Osteocyte (in vitro differentiated cells): Measurements from ENCODE around the gene HIBCH. TPM values are rescaled to one million over a fixed set of nuclear protein-coding genes. Genes with fewer than 3 reads are reported as not detected.
"Not testable (repeated sequence)": the region's sequence is repeated elsewhere in the genome, so short reads cannot be mapped to it uniquely, and the experiment has no call there.

Experiments
- DNase-seq: peaks from one replicate; pipeline ENCODE4 v3.0.0; 2021; ENCODE audit warnings: mixed read lengths; ENCODE audit not compliant: unreplicated experiment; ENCODE audit errors: extremely low spot score
- H3K27ac Mint-ChIP-seq: one replicate; pipeline ENCODE4 v1.8.0; 2021; ENCODE audit warnings: mild to moderate bottlenecking, mixed read lengths; ENCODE audit not compliant: unreplicated experiment
- H3K27me3 Mint-ChIP-seq: one replicate; pipeline ENCODE4 v1.8.0; 2021; ENCODE audit warnings: mixed read lengths; ENCODE audit not compliant: unreplicated experiment
- H3K36me3 Mint-ChIP-seq: one replicate; pipeline ENCODE4 v1.8.0; 2021; ENCODE audit warnings: mixed read lengths; ENCODE audit not compliant: unreplicated experiment
- H3K4me1 Mint-ChIP-seq: one replicate; pipeline ENCODE4 v1.8.0; 2021; ENCODE audit warnings: mixed read lengths; ENCODE audit not compliant: unreplicated experiment
- H3K4me3 Mint-ChIP-seq: one replicate; pipeline ENCODE4 v1.8.0; 2021; ENCODE audit warnings: mild to moderate bottlenecking, moderate library complexity, mixed read lengths; ENCODE audit not compliant: unreplicated experiment
- H3K9me3 Mint-ChIP-seq: one replicate; pipeline ENCODE4 v1.8.0; 2021; ENCODE audit warnings: mixed read lengths; ENCODE audit not compliant: unreplicated experiment
- total RNA-seq: library from RNA; stranded (reverse); gene quantifications from 2 replicates; pipeline ENCODE4 v1.2.1, GENCODE V29; 2021
- TF ChIP-seq, protein P1 (sequence below): fragments of 200-600 bp; sonication (generic); IDR thresholded peaks from 2 replicates; pipeline ENCODE4 v1.5.0; 2021; ENCODE audit warnings: antibody characterized with exemption, mild to moderate bottlenecking, moderate library complexity

HIBCH gene
- total RNA-seq, 1 donor from 2014 or later: 28.4 TPM

DNA sequence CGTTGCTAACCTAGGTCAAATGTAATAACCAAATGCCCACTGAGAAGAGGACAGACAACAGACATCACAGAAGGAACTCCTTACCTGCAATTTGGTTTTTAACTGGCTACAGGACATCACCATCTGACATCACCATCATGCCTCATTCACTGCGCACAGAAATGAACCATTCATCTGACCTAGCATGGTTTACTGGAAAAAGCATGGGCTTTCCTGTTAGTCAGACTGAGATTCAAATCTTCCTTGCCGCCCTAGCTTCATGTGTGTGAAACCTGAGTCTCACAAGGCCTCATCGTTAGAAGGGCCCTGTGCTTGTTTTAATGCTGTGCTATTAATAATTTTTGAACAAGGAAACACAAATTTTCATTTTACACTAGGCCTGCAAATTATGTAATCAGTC, 1.1 kb upstream of the HIBCH start:
- peak overlapping the region; percentile 94 for H3K4me3 Mint-ChIP-seq
- H3K27me3 Mint-ChIP-seq: peaks cover 6% of the 10 kb centered on the region
- no peaks in the 10 kb centered on the region for H3K36me3 Mint-ChIP-seq
- DNase-seq: no peak
- H3K27ac Mint-ChIP-seq: peak overlapping the region; percentile 96
- TF ChIP-seq, protein P1, sequence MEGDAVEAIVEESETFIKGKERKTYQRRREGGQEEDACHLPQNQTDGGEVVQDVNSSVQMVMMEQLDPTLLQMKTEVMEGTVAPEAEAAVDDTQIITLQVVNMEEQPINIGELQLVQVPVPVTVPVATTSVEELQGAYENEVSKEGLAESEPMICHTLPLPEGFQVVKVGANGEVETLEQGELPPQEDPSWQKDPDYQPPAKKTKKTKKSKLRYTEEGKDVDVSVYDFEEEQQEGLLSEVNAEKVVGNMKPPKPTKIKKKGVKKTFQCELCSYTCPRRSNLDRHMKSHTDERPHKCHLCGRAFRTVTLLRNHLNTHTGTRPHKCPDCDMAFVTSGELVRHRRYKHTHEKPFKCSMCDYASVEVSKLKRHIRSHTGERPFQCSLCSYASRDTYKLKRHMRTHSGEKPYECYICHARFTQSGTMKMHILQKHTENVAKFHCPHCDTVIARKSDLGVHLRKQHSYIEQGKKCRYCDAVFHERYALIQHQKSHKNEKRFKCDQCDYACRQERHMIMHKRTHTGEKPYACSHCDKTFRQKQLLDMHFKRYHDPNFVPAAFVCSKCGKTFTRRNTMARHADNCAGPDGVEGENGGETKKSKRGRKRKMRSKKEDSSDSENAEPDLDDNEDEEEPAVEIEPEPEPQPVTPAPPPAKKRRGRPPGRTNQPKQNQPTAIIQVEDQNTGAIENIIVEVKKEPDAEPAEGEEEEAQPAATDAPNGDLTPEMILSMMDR: no peak
- H3K4me1 Mint-ChIP-seq: peaks cover 28% of the 10 kb centered on the region
- H3K9me3 Mint-ChIP-seq: no peaks in the 10 kb centered on the region

DNA sequence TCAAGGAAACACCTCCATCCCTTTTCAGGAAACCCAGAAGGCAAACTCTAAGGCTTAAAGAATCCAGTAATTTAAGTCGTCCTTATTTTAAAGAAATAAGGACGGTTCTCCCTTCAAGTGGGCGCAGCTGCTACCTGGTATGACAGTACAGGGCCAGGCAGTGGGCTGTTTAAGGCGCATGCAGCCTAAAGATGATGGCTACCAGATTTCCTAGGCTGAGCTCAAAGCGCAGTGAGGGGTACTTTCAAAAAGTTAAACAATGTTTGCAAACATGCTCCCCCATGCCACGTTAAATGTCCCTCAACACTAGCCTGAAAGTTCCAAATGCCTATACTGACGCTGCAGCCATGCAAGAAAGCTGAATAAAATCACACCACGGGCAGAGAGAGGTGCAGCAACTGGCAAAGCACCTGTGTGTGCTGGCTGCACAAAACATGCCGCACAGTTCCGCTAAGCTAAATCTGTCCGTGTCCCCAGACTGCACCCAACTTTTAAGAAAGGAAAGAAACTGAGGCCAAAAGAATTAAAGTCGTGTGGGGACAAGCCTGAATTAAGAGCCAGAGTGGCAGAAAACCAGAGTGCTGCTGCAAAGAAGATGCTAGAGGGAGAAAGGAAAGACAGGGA, 583 bp downstream of the HIBCH start:
- peak overlapping the region; percentile 96 for H3K27ac Mint-ChIP-seq
- no peaks in the 10 kb centered on the region for H3K9me3 Mint-ChIP-seq
- no peak for DNase-seq
- H3K36me3 Mint-ChIP-seq: peaks cover 4% of the 10 kb centered on the region
- H3K4me1 Mint-ChIP-seq: peaks cover 38% of the 10 kb centered on the region
- peaks cover 2% of the 10 kb centered on the region for H3K27me3 Mint-ChIP-seq
- TF ChIP-seq, protein P1: no peak
- peak overlapping the region; percentile 94 for H3K4me3 Mint-ChIP-seq

DNA sequence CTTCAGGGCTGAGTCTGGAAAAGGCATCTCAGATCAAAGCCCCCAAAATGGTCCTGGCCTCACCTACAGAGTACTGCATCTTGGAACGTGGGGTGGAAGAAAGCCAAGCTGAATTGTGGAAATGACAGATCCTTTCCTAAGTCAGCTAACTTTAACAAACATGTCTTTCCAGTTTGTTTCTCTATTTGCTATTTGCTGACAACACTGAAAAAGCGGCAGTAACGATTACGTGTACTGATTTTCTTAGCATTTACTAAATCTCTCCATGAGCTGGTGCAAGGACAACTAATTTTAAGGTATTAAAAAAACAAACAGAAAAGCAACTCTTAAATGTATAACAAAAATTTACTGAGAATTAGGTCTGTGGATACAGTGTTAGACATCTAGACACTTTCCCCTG, 1.1 kb downstream of the HIBCH start:
- peak overlapping the region; percentile 96 for H3K27ac Mint-ChIP-seq
- H3K4me3 Mint-ChIP-seq: peak overlapping the region; percentile 94
- H3K36me3 Mint-ChIP-seq: peaks cover 4% of the 10 kb centered on the region
- TF ChIP-seq, protein P1: no peak
- no peaks in the 10 kb centered on the region for H3K9me3 Mint-ChIP-seq
- DNase-seq: no peak
- peaks cover under 1% of the 10 kb centered on the region for H3K27me3 Mint-ChIP-seq
- peaks cover 38% of the 10 kb centered on the region for H3K4me1 Mint-ChIP-seq

DNA sequence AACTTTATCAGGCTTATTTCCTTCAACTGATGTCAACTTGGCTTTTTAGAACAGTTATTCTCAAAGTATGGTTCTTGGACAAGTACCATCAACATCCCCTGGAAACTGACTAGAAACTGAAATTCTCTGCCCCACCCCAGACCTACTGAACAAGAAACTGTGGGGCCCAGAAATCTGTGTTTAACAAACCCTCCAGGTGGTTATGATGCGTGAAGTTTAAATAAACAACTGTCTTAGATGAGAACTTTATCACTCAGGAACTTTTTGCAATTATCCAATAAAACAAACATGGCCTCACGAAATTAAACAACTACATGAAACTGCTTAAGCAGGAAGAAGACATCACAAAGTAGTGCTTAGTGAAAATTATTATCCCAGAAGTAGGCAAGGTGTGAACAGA, 4.4 kb downstream of the HIBCH start:
- no peak overlapping the region for H3K4me3 Mint-ChIP-seq
- H3K9me3 Mint-ChIP-seq: no peaks in the 10 kb centered on the region
- H3K27me3 Mint-ChIP-seq: no peaks in the 10 kb centered on the region
- H3K4me1 Mint-ChIP-seq: peaks cover 35% of the 10 kb centered on the region
- H3K27ac Mint-ChIP-seq: peak overlapping the region; percentile 3
- DNase-seq: no peak
- TF ChIP-seq, protein P1: no peak
- H3K36me3 Mint-ChIP-seq: peaks cover 5% of the 10 kb centered on the region

DNA sequence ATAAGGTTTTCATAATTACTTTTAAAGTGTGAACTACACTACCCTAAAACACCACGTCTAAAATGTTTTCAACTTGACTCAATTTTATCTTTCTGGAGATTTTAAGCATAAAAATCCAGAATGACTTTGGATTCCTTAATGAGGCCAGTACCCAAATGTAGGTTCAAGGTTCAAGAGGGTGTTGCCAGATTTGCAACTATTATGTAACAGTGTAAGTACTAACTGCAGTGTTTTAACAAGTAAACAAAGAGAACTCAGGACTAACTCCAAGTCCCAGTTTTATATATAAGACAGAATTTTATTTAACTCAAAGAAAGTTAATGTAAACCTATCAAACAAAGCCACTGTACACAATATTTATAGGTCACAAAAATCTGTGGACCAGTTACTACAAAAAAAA, 5.7 kb downstream of the HIBCH start:
- DNase-seq: no peak
- H3K9me3 Mint-ChIP-seq: no peaks in the 10 kb centered on the region
- H3K4me1 Mint-ChIP-seq: peaks cover 29% of the 10 kb centered on the region
- TF ChIP-seq, protein P1: no peak
- no peak overlapping the region for H3K4me3 Mint-ChIP-seq
- no peak overlapping the region for H3K27ac Mint-ChIP-seq
- H3K27me3 Mint-ChIP-seq: no peaks in the 10 kb centered on the region
- H3K36me3 Mint-ChIP-seq: peaks cover 11% of the 10 kb centered on the region

DNA sequence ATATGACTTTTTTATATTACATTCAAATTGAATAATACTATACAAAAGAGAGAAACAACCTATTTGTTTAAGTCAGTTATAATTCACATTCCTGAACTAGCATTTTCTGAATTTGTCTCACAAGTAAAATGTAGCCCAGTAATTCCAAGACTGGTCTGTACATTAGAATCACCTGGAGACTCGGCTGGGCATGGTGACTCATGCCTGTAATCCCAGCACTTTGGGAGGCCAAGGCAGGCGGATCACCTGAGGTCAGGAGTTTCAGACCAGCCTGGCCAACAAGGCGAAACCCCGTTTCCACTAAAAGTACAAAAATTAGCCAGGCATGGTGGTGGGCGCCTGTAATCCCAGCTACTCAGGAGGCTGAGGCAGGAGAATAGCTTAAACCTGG, 7.0 kb downstream of the HIBCH start:
- H3K4me3 Mint-ChIP-seq, H3K27ac Mint-ChIP-seq, DNase-seq, H3K9me3 Mint-ChIP-seq, H3K27me3 Mint-ChIP-seq: not testable (repeated sequence)
- H3K4me1 Mint-ChIP-seq: peaks cover 20% of the 10 kb centered on the region
- peaks cover 14% of the 10 kb centered on the region for H3K36me3 Mint-ChIP-seq
